ENCODE measurements around the gene RACK1. TPM values are rescaled to one million over a fixed set of nuclear protein-coding genes. Genes with fewer than 3 reads are reported as not detected.

RACK1 gene
- total RNA-seq, 1 donor from 2014 or later = 628 TPM

DNA sequence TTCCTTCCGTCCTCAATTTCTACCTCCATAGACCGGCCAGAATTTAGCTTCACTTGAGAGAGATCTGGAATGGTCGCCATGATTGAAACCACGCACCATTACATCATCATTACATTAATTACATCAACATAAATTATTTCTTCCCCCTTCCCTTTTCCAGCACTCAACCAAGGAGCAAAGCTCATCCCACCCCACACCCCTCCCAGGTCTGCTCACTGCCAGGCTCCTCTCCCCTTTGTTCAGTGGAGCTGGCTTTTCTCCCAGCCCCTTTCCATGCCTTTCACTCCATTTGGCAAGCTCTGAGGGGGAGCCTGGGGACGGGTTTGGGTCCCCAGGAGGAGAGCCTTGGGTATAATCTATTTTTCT is 8.4 kb downstream of the RACK1 start:
- Histone ChIP-seq H3K36me3 (peaks cover 96% of the 10 kb centered on the region), H3K4me3 (no peak overlapping the region), H3K4me1 (peaks cover 8% of the 10 kb centered on the region), H3K27ac (replicated peaks) (no peak overlapping the region), H3K27me3 (ENCODE audit: low read depth) (no peaks in the 10 kb centered on the region), H3K9me3 (replicated peaks) (no peaks in the 10 kb centered on the region)
- intact Hi-C loops (cut with micrococcal nuclease) = no loop called here
- no peak for DNase-seq
- TF ChIP-seq, protein P1, sequence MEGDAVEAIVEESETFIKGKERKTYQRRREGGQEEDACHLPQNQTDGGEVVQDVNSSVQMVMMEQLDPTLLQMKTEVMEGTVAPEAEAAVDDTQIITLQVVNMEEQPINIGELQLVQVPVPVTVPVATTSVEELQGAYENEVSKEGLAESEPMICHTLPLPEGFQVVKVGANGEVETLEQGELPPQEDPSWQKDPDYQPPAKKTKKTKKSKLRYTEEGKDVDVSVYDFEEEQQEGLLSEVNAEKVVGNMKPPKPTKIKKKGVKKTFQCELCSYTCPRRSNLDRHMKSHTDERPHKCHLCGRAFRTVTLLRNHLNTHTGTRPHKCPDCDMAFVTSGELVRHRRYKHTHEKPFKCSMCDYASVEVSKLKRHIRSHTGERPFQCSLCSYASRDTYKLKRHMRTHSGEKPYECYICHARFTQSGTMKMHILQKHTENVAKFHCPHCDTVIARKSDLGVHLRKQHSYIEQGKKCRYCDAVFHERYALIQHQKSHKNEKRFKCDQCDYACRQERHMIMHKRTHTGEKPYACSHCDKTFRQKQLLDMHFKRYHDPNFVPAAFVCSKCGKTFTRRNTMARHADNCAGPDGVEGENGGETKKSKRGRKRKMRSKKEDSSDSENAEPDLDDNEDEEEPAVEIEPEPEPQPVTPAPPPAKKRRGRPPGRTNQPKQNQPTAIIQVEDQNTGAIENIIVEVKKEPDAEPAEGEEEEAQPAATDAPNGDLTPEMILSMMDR (IDR thresholded peaks at IDR 0.05; ENCODE audit: borderline replicate concordance) = no peak

DNA sequence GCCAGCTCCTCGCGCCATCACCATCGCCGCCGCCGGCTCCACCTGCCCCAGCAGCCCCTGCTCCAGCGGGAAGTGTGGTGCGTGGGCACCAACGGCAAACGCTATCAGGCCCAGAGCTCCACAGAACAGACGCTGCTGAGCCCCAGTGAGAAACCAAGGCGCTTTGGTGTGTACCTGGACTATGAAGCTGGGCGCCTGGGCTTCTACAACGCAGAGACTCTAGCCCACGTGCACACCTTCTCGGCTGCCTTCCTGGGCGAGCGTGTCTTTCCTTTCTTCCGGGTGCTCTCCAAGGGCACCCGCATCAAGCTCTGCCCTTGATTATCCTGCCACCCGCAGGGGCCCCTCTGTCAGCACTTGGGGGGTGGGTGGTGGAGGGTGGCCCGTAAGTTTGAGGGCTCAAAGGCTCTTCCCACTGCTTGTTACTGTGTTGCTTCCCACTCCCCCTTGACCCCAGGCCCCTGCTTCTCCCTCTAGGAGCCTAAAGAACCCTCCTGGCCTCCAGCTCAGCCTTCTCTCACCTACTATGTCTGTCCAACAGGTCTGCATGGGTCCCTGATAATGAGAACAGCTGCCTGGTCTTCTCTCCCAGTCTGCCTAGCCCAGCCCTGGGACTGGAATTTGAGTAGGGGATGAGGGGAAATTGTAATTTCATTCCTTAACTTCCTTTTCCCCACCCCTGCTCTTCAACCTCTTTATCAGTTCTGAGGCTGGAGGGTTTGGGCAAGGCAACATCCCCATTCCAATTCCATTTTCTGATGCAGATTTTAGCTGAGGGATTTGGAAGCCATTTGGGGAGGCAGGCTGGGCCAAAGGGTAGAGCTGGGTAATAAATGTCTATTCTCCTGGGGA is 9.0 kb downstream of the RACK1 start:
- no peak overlapping the region for H3K4me3 ChIP-seq
- no peaks in the 10 kb centered on the region for H3K27me3 ChIP-seq (ENCODE audit: low read depth)
- no peak for DNase-seq
- peaks cover 90% of the 10 kb centered on the region for H3K36me3 ChIP-seq
- intact Hi-C loops (cut with micrococcal nuclease) = no loop called here
- TF ChIP-seq, protein P1 (IDR thresholded peaks at IDR 0.05; ENCODE audit: borderline replicate concordance) = no peak
- peak overlapping the region; percentile 3 for H3K27ac ChIP-seq (replicated peaks)
- no peaks in the 10 kb centered on the region for H3K9me3 ChIP-seq (replicated peaks)
- H3K4me1 ChIP-seq = peaks cover 1% of the 10 kb centered on the region

DNA sequence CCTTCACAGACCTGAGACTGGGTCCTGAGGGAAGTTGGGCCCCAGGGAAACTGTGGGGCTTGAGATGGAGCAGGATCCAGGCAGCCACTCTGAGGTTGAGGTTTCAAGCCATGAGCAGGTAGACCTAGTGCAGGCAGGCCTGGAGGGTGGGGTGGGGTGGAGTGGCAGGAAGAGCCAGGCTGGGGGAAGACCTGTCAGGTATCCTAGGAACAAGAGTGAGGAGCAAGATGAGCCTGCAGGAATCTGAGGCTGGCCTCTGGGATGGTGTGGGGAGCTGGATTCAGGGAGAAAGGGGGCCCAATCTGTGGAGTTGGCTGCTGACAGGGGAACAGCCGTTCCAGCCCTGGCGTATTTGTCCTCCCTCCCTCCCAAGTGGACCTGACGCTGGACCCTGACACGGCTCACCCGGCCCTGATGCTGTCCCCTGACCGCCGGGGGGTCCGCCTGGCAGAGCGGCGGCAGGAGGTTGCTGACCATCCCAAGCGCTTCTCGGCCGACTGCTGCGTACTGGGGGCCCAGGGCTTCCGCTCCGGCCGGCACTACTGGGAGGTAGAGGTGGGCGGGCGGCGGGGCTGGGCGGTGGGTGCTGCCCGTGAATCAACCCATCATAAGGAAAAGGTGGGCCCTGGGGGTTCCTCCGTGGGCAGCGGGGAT is 9.8 kb downstream of the RACK1 start:
- TF ChIP-seq, protein P1 (IDR thresholded peaks at IDR 0.05; ENCODE audit: borderline replicate concordance) = no peak
- intact Hi-C loops (cut with micrococcal nuclease) = no loop called here
- no peaks in the 10 kb centered on the region for H3K27me3 ChIP-seq (ENCODE audit: low read depth)
- no peak overlapping the region for H3K4me3 ChIP-seq
- H3K4me1 ChIP-seq = no peaks in the 10 kb centered on the region
- no peak for DNase-seq
- H3K36me3 ChIP-seq = peaks cover 83% of the 10 kb centered on the region
- H3K9me3 ChIP-seq (replicated peaks) = no peaks in the 10 kb centered on the region
- H3K27ac ChIP-seq (replicated peaks) = no peak overlapping the region

DNA sequence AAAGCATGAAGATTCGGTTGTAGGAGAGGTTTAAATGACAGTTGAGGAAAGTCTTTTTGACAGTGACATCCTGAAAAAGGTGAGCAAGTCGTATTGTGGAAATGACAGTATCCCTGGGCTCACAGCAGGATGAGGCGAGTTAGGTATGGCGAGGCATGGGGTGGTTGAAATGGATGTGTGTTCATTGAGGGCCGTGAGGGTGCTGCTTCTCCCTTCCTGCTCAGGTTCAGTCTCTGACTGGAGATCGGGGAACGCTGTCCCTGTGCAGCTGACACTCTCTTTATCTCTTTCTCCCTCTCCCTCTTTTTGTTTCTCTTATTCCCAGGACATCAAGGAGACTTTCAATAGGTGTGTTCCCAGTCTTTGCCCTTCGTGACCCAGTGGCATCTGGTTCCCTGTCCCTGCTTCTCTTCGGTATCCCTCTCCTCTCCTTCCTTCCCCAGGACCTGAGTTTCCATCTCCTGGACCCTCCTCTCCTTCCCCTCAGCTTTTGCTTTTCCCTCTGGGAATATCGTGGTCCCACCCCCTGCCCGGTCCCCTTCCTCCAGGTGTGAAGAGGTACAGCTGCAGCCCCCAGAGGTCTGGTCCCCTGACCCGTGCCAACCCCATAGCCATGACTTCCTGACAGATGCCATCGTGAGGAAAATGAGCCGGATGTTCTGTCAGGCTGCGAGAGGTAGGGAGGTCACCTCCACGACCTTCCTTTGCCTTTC is 10.5 kb downstream of the RACK1 start:
- DNase-seq = no peak
- H3K4me3 ChIP-seq = no peak overlapping the region
- no peaks in the 10 kb centered on the region for H3K4me1 ChIP-seq
- no peak overlapping the region for H3K27ac ChIP-seq (replicated peaks)
- H3K9me3 ChIP-seq (replicated peaks) = no peaks in the 10 kb centered on the region
- no peaks in the 10 kb centered on the region for H3K27me3 ChIP-seq (ENCODE audit: low read depth)
- TF ChIP-seq, protein P1 (IDR thresholded peaks at IDR 0.05; ENCODE audit: borderline replicate concordance) = no peak
- H3K36me3 ChIP-seq = peaks cover 76% of the 10 kb centered on the region
- intact Hi-C loops (cut with micrococcal nuclease) = no loop called here

DNA sequence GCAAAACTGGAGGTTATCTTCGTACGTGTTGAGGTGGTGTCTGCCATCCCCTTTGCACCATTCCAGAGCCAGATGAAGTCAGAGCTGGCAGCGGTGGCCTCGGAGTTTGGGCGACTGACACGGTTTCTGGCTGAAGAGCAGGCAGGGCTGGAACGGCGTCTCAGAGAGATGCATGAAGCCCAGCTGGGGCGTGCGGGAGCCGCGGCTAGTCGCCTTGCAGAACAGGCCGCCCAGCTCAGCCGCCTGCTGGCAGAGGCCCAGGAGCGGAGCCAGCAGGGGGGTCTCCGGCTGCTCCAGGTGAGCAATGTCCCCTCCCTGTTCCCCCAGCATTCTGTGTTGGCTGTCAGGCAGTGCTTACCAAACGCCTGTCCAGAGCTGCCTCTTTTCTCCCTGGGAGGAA is 11.1 kb downstream of the RACK1 start:
- Histone ChIP-seq H3K27me3 (ENCODE audit: low read depth) (no peaks in the 10 kb centered on the region), H3K4me3 (no peak overlapping the region), H3K9me3 (replicated peaks) (no peaks in the 10 kb centered on the region), H3K27ac (replicated peaks) (no peak overlapping the region), H3K4me1 (no peaks in the 10 kb centered on the region), H3K36me3 (peaks cover 71% of the 10 kb centered on the region)
- TF ChIP-seq, protein P1 (IDR thresholded peaks at IDR 0.05; ENCODE audit: borderline replicate concordance) = no peak
- DNase-seq = no peak
- intact Hi-C loops (cut with micrococcal nuclease) = no loop called here

Data from left ventricle myocardium inferior (tissue), 1 donor.